GM10266 (cell line): ENCODE measurements around the gene RAMP3.

ENCODE experiments used
- DNase-seq: peaks from one replicate; pipeline ENCODE4 v3.0.0; 2012; ENCODE audit errors: extremely low spot score
- CTCF ChIP-seq: IDR thresholded peaks from 2 replicates; pipeline ENCODE4 v1.5.1; 2012; ENCODE audit warnings: mild to moderate bottlenecking, low read depth; ENCODE audit not compliant: control insufficient read depth, insufficient read depth; ENCODE audit errors: missing control alignments

RAMP3 gene

DNA sequence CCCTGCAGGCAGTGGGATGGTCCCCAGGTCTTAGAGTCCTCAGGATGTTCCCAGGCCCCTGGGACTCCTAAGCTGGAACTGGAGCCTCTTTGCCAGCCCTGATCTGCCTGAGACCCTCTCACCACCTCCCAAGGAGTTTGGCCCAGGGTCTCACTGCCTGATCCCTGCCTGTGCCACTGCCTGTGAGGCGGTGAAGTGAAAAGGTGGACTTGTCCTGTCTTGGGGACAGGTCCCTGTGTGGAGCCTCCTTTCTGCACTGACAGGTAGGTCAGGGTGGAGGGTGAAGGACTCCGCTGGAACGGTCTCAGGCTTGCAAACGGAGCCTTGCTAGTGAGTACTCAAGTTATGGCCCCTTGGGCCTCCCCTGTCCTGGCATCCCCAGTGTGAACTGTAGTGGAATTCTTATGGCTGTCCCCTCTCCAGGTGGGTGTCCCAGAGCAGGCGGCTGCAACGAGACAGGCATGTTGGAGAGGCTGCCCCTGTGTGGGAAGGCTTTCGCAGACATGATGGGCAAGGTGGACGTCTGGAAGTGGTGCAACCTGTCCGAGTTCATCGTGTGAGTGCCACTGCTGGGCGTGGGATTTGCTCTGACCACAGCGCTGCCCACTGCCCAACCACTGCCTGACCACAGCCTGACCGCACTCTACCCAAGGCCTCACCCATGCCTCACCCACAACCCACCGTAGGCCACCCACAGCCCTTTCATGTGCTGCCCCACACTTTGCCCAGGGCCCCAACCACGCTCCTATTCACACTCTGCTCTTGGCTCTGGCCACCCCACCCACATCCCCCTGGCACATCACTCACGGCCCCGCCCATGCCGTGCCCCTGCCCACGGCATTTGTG, 19.5 kb downstream of the RAMP3 start:
- DNase-seq = no peak
- TF ChIP-seq CTCF = no peak

DNA sequence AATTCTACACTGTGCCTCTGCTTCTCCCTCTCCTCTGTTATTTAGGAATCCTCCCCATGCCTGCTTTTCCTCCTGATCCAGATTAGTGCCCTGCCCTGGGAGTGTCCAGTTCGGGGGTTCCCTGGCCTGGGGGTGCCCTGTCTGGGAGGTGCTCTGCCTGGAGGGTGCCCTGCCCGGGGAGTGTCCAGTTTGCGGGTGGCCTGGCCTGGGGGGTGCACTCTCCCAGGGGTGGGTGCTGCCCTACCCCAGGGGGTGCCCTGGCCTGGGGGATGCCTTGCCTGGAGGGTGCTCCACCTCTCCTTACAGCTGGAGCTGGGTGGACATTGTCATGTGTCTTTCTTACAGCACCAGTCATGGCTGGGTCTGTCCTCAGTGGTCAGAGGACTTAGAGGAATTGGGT, 20.2 kb downstream of the RAMP3 start:
- no peak for DNase-seq
- no peak for TF ChIP-seq CTCF

- DNase-seq = no peak
- TF ChIP-seq CTCF = peak; percentile 31
These were observed 20.9 kb downstream of the RAMP3 start for GRCh38 chr7:45178241-45179225.

DNA sequence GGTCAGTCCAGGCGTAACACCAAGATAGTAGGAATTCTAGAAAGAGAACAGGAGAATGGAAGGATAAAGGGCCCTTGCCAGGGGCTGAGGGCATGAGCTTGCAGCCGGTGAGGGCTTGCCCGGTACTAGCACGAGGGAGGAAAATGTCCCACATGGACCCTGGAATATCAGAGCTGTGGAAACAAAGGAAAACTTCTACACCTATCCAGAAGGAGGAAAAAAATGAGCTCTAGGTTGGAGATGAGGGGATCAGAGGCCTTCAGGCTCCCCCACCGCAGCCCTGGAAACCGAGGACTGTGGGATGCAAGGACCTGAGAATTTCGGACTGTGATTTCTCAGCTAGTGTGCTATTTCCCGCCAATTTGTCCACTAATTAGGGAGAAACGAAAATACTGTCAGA, 22.1 kb downstream of the RAMP3 start:
- no peak for DNase-seq
- no peak for TF ChIP-seq CTCF

GRCh38 chr7:45180084-45180986, 22.7 kb downstream of the RAMP3 start:
- DNase-seq = no peak
- no peak for TF ChIP-seq CTCF

- DNase-seq = no peak
- TF ChIP-seq CTCF = no peak
These were observed 23.8 kb downstream of the RAMP3 start for GRCh38 chr7:45181286-45181960.
